ENCODE data around the gene SLC17A9. TPM values are rescaled to one million over a fixed set of nuclear protein-coding genes. Genes with fewer than 3 reads are reported as not detected.

Gene SLC17A9
- total RNA-seq, 1 donor from 2014 or later: 4.7 TPM

DNA sequence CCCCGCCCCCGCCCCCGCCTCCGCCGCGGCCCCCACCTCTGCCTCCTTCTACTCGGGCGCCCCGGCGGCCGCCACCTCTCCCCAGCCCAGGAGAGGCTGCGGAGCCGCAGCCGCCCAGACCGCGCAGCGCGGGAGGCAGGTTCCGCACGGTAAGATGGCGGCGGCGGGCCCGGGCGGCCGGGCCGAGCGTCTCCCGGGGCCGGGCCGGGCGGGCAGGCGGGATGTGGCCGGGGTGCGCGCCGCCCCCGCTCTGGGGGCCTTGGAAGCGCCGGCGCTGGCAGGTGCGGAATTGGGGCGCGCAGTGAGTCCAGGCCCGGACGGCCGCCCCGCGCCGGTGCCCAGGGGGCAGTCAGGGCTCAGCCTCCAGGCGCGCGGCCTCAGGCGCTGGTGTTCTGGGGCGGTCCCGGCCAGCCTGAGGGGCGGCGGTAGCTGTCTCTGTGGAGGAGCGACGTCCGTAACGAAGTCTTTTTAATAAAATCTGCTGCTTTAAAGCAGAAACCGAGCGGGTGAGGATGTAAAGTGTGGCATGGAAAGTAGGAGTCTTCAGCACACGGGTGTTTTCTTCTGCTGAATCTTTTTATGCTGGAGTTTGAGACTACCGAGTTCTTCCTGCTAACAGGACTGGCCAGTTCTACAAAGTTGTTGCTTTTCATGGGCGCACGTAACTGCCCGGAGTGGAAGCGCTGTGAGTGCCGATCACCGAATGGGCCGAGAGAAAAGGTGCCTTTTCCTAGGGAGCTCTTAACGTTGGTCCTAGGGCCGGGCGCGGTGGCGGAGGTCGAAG lies 14.2 kb upstream of the SLC17A9 start, which contains the start of gene GID8:
Gene GID8 (plus strand): TSS at position 43 of the 784 bp plus-strand sequence. CDS start 3,356 bp downstream, outside the sequence.
- no peak for DNase-seq

DNA sequence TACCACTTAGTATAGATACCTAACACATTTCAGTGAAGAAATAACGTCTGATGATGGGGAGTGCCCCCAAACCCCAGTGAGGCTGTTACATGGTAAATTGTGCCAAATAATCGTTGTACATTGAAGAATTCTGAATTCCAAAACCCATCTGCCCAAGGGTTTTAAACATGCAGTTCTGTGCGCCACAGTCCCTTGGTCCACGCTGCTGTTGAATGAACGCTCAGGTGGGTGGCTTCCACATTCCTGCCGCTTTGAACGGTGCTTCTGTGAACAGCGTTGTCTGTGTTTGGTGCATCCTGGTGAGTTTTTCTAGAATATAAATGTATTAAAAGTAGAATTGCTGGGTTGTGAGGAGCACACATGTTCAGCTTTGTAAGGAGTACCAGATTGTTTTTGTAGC lies 11.6 kb upstream of the SLC17A9 start:
- no peak for DNase-seq

DNA sequence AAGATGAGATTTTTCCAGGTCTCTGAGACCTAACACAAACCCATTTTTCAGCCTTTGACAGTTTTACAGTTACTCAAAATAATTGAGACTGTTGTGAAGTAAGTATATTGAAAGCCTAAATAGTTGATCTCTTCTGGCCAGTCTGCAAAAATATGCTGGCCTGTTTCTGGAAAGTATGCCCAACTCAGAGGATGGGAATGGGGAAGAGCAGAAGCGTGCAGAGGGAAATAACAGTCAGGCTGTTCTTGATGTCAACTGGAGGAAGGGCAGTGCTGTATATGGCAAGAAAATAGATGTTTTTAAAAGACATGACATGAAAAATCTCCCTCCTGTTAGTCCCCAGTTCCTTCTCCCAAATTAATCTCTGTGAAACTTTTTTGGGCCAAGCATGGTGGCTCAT lies 10.7 kb upstream of the SLC17A9 start:
- DNase-seq: no peak

DNA sequence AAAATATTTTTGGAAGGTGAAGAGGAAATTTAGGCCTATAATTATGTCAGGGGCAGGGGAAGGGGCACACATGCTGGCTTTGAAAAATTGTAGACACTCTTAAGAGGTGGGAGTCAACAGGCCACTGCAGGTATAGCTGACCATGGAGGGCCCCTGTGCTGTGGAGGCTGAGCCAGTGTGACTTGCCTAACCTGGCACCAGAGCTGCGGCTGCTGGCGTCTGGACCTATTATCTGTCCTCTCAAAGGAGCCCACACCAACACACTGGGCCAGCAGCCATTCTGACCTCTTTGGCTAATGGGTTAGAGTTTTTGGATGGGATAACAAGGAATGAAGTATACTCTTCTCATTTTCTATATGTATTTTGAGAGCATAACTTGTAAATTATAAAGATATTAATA lies 10.1 kb upstream of the SLC17A9 start:
- no peak for DNase-seq

DNA sequence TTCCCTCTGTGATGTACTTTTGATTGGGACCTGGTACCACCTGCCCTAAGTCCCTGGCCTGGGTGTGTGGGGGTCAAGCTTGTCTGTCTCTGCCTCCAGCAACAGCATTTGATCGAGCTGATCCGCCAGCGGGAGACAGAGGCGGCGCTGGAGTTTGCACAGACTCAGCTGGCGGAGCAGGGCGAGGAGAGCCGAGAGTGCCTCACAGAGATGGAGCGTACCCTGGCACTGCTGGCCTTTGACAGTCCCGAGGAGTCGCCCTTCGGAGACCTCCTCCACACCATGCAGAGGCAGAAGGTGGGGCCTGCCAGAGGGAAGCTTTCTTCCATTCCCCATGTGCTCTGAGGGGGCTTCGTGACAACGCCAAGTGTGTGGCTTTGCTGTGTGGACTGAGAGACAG lies 9.1 kb upstream of the SLC17A9 start:
- no peak for DNase-seq

DNA sequence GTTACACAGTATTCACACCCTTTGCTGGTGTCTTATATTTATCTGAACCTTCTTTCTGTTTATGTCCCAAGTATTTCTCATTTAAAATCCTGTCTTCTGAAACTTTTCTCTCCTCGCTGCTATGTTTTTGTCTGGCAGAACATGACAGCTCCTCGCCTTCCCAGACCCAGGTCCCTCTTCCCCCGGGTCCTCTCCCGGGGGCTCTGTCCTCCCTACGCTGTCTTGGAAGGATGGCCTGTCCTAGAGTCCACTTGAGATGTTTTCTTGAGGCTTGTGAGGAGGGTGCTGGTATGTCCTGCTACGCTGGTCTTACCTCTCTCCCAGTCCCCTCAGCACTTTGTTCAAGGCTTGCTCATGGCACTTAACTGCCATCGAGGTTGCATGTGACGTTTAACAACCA lies 8.3 kb upstream of the SLC17A9 start:
- no peak for DNase-seq

DNA sequence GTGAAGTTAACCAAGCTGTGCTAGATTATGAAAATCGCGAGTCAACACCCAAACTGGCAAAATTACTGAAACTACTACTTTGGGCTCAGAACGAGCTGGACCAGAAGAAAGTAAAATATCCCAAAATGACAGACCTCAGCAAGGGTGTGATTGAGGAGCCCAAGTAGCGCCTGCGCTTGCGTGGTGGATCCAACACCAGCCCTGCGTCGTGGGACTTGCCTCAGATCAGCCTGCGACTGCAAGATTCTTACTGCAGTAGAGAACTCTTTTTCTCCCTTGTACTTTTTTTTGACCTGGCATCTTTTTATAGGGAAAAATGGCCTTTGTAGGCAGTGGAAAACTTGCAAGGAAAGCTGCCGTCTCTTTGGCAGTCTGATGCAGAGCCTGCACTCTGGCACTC lies 7.8 kb upstream of the SLC17A9 start:
- DNase-seq: no peak

DNA sequence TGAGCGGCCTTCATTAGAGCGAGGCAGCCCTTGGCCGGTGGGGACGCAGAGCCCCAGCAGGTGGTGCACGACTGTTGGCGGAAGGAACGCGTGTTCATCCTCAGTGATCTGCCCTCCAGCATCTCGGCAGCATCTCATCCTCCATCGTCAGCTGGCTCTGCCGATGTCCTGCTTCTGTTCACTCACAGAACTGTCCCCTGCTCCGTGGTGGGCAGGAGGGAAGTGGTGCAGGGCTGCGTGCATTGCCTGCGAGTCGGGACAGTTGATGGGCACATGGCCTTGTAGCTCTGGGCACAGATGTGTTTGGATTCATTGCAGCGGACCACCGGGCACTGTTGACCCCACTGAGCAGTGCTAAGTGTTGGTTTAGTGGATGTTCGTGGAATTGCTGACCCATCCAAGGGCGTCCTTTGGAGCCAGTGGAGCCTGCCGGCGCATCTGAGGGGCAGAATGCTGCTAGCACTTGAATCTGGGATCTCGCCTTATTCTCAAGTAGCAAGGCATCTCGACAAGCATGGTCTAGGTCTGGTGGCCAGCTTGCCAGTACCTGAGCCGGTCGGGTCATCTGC lies 6.7 kb upstream of the SLC17A9 start:
- DNase-seq: no peak

DNA sequence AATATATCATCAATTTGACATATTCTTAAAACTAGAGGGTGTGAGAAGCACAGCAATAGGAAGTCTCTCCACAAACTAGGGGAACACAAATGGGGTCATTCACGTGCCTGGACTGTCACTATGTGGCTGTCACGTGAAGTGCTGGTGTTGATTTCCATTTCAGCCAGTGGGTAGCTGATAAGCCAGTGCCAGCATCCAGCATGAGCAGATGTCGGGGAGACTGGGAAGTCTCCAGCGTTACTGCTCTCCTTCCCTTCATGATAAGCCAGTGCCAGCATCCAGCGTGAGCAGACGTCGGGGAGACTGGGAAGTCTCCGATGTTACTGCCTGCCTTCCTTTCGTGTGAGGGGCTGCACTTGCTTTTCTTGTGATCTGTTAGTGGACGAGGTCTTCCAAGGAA lies 5.6 kb upstream of the SLC17A9 start:
- DNase-seq: no peak

DNA sequence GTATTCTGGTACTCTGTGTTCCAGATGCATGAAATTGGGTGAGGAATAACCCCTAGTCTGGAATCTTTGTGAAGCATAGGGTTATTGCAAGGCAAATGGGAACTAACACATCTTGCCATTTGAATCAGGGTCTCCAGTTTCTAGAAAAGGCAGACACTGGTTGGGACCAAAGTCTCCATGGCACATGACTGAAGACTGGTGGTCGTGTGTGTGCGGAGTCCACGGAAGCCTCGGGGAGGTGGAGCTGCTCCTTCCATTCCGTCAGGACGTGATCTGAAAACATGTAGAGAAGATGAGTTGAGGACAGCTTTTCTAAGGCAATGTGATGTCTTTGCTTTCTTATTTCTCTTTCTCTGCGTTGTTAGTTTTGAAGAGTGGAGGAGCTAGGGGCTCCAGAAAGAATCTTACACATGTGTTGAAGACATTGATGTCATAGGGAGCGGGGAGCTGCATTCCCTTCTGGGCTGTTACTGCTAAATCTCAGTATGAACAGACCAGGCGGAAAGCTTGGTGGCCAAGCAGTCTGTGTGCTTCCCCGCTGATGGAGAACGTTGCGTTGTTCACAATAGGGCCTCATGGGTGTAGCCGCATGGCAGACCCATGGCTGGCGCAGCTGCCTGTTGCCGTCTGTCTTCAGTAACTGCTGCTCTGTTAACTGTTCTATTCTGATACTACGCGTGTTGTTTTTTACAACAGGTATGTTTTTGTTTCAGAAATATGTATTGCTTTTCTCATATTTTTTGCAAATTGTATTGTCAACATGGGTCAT lies 4.8 kb upstream of the SLC17A9 start:
- DNase-seq: no peak

DNA sequence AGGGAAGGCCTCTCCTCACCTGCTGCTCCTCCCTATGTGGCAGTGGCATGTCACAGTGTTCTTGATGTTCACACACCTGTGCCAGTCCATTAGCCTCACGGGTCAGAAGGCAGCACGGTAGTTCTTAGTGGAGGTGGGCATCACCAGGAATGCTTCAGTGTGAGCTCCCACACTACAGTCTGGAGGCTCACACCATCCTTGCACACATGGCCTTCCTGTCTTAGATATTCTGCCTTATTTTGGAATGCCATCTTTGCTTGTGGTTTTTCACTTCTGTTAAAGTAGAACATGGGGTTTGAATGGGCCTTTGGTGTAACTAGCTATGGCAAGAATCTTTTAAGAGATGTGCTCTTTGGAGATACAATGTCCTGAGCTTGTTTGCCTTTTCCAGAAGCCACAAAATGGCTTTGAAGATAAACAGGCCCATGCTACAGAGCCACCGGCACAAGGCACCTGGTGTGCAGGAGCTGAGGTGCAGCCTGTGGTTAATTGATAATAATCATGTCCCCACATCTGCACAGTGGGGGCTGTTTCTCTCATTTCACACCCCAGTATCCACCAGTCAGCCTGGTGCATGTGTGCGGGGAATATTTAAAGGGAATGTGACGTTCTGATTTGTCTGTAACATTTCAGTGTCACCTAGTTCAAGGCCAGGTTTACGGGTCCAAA lies 3.2 kb upstream of the SLC17A9 start:
- no peak for DNase-seq

DNA sequence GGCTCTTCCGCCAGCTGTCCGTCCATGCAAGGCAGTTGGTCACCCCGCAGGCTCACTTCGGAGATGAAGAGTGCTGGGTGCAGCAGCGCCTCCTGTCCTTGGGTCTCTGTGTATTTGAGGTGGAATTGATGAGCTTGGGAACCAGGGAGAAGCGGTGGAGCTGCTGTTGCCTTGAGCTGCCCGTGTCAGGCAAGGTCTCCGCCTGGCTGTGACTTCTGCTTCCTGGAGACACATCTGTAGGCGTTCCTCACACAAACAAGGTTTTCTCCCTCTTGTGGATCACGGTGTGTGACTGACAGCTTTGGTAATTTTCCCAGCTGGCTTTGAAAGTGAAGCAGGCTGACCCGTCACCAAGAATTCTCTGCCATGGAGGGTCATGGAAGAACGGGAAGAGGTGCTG lies 2.5 kb upstream of the SLC17A9 start:
- DNase-seq: no peak

DNA sequence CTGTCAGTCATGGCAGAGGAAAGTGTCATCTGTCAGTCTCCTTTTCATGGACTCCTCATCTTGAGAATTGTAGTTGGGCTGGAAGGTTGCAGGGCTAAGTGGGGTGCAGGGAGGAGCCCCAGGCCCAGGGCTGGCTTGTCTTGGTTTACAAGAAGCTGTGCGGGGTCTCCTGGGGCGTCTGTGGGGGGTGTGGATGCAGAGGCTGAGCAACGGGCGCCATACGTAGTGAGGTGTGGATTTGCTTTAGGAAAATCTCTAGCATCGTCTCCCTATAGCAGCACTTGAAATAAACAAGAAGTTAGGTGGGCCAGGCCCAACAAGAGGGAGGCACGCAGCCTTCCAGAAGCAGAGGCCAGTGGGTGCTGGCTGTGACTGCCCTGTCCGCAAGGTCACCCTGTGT lies 1.8 kb upstream of the SLC17A9 start:
- DNase-seq: no peak

DNA sequence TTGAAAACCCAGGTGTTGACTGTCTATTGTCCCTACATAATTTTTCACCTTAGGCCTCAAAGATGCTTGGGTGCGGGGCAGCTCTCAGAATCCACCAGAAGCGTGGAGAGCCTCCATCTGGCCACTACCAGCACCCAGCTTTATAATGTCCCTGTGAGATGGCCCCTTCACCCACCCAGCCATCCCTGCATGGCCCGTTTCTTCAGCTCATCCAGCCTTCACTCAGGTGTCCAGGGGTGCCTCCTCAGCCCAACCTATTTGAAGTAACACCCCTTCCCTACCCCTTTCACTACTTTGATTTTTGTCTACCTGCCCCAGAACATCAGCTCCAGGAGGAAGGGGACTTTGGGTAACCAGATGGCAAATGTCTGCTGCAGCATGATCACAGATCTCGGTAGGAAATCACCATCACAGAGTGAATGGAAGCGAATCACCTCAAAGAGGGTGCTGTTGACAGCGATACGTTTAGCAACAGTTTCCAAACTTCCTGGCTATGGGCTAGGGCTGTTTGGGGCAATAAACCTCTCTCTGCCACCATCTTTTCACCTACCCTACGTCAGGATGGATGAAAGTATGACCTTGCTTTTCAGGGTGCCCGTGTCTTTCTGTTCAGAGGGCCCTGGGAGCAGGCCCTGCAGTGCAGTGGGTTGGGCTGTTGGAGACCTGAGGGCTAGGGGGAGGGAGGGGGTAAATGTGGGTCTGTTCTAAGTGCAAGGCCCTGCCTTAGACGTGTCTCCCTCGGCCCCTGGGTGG lies 1.2 kb upstream of the SLC17A9 start:
- no peak for DNase-seq

DNA sequence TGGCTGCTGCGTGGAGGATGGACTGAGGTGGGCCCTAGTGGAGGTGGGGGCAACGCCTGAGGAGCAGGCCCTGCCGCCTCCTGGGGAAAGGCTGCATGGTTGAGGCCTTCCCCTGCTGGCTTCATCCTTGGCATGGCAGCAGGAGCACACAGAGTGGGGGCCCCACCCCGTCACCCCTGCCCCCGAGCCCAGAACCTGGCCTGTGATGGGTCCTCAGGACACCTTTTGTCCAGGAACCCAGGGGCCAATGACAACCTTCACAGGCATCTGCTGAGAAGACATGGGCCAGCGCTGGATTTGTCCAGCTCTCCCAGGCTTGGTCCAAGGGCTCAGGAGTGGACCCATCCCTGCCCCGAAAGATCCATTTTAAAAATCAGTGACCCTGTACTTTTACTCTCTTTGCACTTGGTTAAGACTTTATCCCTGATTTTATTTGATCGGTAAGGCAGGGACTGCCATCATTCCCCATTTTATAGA lies 575 bp upstream of the SLC17A9 start:
- DNase-seq: no peak

DNA sequence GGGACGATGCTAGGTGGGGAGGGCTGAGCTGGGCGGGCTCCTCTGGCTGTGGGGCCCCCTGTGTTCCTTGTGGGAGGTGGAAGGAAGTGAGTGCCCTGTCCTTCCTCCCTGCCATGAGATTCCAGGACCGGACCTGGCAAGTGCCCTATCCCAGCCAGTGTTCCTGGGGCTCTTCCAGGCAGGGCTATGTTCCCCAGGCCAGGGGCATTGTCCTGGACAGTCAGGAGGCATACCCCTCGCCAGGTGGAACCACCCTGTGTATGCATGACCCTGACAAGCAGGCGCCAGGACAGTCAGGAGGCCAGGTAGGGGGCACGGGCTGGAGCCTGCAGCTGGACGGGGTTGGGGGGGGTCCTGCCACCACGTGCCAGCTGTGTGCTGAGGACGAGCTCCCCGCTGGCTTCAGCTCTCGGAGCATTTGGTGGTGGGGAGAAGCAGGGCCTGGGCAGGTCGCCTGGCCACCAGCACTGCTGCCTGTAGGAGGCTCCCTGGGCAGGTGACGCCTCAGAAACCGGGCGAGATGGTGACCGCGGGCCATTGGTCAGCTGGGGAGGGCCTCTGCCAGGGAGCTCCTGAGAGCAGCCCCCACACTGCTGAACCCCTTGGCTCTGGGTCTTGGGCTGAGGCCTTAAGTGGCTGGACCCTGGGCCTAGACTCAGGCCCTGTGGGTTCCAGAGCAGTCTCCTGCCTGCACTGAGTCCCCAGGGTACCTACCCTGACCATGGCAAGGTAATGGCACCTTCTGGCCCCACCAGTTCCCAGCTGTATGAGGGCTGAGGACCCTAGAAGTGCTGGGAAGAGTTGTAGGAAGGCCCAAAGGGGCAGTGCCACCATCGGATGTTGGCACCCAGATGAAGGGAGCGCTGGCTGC lies 694 bp downstream of the SLC17A9 start:
- no peak for DNase-seq

DNA sequence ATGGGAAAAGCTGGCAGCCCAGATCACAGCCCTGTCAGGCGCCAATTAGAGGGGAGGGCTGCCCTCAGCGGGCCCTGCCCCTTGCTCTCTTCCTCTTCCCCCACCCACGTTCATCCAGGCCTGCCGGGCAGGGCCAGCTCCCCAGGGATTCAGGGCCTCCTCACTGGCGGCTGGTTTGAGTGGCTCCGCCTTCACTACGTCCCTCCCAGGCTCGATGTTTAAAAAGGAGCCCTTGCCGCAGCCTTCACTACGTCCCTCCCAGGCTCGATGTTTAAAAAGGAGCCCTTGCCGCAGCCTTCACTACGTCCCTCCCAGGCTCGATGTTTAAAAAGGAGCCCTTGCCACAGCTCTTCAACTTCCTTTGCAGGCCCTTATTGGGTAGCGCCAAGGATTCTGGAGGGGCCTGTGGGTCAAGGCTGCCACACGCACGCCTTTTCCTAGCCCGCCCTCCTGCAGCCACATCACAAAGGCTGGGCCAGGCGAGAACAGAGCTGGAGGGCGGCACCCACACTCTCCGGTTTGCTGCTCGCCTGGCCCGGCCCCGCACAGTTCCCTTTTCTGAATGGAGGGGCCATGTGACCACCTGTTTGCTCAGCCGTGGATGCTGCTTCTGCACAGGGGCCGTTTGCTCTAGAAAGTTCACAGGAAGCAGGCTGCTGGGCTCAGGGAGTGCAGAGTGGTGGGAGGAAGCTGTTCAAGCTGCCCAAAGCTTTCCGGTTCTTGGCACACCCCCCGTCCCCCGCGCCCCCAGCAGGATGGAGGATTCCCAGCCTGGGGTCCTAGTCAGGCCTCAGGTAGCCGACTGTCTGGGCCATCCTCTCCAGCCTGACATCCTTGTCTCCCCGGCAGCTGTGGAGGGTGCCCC lies 1.6 kb downstream of the SLC17A9 start:
- peak; percentile 20 for DNase-seq

DNA sequence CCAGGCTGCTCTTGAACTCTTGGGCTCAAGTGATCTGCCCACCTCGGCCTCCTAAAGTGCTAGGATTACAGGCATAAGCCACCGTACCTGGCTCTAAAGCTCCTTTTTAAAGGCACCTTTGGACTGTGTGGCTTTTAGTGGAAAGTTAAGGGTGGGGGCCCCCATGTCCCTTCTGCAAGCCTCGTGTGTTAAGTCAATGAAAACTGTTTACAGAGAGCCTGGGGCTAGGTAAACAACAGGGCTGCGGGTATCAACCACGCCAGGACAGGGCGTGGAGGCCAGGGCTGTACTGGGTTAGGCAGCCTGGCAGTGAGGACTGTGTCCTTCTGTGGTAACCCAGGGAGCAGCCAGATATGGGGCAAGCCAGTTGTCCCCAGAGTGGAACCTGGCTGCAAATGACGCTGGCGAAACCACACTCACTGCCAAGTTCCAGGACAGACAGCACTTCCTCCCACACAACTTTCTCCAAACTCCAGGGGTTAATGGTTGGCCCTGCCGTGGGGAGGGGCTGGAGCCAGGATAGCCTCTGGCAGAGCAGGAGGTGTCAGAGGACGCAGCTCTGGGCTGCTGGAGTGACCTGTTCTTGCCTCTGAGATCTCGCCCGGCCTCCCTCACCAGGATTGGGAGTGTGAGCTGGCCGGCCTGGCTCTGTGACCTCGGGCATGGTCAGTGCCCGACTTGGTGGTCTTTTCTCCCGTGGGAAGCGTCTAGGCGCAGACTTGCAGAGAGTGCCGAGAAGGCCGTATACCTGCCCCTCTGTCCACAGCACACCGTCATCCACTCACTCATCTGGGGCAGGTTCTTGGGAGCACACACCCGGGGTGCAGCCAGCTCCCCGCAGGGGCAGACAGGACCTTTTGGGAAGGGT lies 3.2 kb downstream of the SLC17A9 start:
- no peak for DNase-seq

Measured in skin of body (tissue), 2 donors.